Keratinocyte (primary cell): ENCODE results near the gene KPNA4. TPM values are rescaled to one million over a fixed set of nuclear protein-coding genes. Genes with fewer than 3 reads are reported as not detected.
A peak's percentile ranks its signal among the peaks of the same experiment; 100 is the strongest.

Experiments
- DNase-seq: peaks from one replicate; pipeline ENCODE4 v3.0.0-alpha.2; 2011; ENCODE audit warnings: low read depth, missing footprints, low spot score
- FAIRE-seq: peaks from 2 replicates; lab custom pipeline; 2011; peaks lifted over from hg19 to GRCh38; lab: Jason Lieb, UNC
- H2AFZ ChIP-seq: 2 replicates; pipeline ENCODE4 v1.6.0; 2012; ENCODE audit warnings: low read length, control low read depth, inconsistent platforms; ENCODE audit not compliant: control insufficient read depth
- H3K27ac ChIP-seq: 2 replicates; pipeline ENCODE4 v1.5.1; 2011; ENCODE audit warnings: low read length; ENCODE audit not compliant: control insufficient read depth, insufficient read depth
- H3K27me3 ChIP-seq: 3 replicates; pipeline ENCODE4 v1.6.0; 2011; ENCODE audit warnings: low read length; ENCODE audit not compliant: control insufficient read depth, insufficient read depth; ENCODE audit errors: extremely low read depth
- H3K36me3 ChIP-seq, 2 experiments: 2 replicates in 1 of 2; 3 replicates in 1 of 2; pipeline ENCODE4 v1.5.1; 2011; ENCODE audit warnings: low read length in 2 of 2, mild to moderate bottlenecking in 1 of 2; ENCODE audit not compliant: control insufficient read depth in 2 of 2, insufficient read depth in 2 of 2; ENCODE audit errors: extremely low read depth in 1 of 2
- H3K4me1 ChIP-seq: 3 replicates; pipeline ENCODE4 v1.5.1; 2011; ENCODE audit warnings: low read length; ENCODE audit not compliant: control insufficient read depth, insufficient read depth; ENCODE audit errors: extremely low read depth
- H3K4me2 ChIP-seq: 3 replicates; pipeline ENCODE4 v1.6.0; 2011; ENCODE audit warnings: low read depth, low read length; ENCODE audit not compliant: control insufficient read depth, insufficient read depth; ENCODE audit errors: extremely low read depth
- H3K4me3 ChIP-seq, 3 experiments: fragments of 200-600 bp in 1 of 3; sonication (generic) in 1 of 3; 2 replicates in 2 of 3; 3 replicates in 1 of 3; pipeline ENCODE4 v1.5.1; 2011 to 2016; ENCODE audit warnings: low read length in 3 of 3, mild to moderate bottlenecking in 3 of 3, control low read depth in 2 of 3, inconsistent platforms in 1 of 3, low read depth in 1 of 3, mixed read lengths in 1 of 3, mixed run types in 1 of 3, moderate library complexity in 1 of 3; ENCODE audit not compliant: control insufficient read depth in 2 of 3, insufficient read depth in 2 of 3; ENCODE audit errors: extremely low read depth in 1 of 3
- H3K79me2 ChIP-seq: 2 replicates; pipeline ENCODE4 v1.6.0; 2012; ENCODE audit warnings: low read length; ENCODE audit not compliant: control insufficient read depth, insufficient read depth
- H3K9ac ChIP-seq: 3 replicates; pipeline ENCODE4 v1.6.0; 2011; ENCODE audit warnings: low read length; ENCODE audit not compliant: control insufficient read depth, insufficient read depth; ENCODE audit errors: extremely low read depth
- H3K9me1 ChIP-seq: 3 replicates; pipeline ENCODE4 v1.6.0; 2011; ENCODE audit warnings: low read length; ENCODE audit not compliant: control insufficient read depth, insufficient read depth; ENCODE audit errors: extremely low read depth
- H3K9me3 ChIP-seq: 2 replicates; pipeline ENCODE4 v1.5.1; 2012; ENCODE audit warnings: low read depth, low read length; ENCODE audit not compliant: control insufficient read depth
- H4K20me1 ChIP-seq: 3 replicates; pipeline ENCODE4 v1.6.0; 2011; ENCODE audit warnings: low read length; ENCODE audit not compliant: control insufficient read depth, insufficient read depth; ENCODE audit errors: extremely low read depth
- CTCF ChIP-seq, 3 experiments: IDR thresholded peaks in 1 of 3; conservative IDR thresholded peaks in 1 of 3; optimal IDR thresholded peaks in 1 of 3; 2 replicates in 2 of 3; 3 replicates in 1 of 3; pipeline versions ENCODE3 to v1.5.1; 2011; ENCODE audit warnings: low read length in 3 of 3, mild to moderate bottlenecking in 3 of 3, moderate library complexity in 2 of 3, control low read depth in 1 of 3, inconsistent platforms in 1 of 3; ENCODE audit not compliant: insufficient read depth in 2 of 3; ENCODE audit errors: extremely low read depth in 1 of 3
- EZH2 ChIP-seq: IDR thresholded peaks from one replicate; pipeline ENCODE4 v1.6.1; 2012; ENCODE audit warnings: inconsistent platforms, mild to moderate bottlenecking, low read length, moderate library complexity
- dilution Hi-C: fragments of 300-500 bp; cut with MboI; formaldehyde crosslinking; loops from one replicate; pipeline ENCODE4 v1.7.0; 2020; ENCODE audit warnings: low sequenced_read_pairs; ENCODE audit not compliant: extremely low pct_ligation_motif_present
- polyA minus RNA-seq, 3 experiments: library from RNA; depleted of rRNA, polyadenylated mRNA; stranded (reverse); fragments of >200 nt; gene quantifications; 1 replicate in 1 of 3; 2 replicates in 1 of 3; 3 replicates in 1 of 3; pipeline ENCODE4 v1.2.3, GENCODE V29; 2011
- polyA plus RNA-seq, 5 experiments: library from polyadenylated mRNA; depleted of rRNA in 3 of 5; stranded (reverse) in 3 of 5; stranded (forward) in 1 of 5; unstranded in 1 of 5; fragments of >200 nt; gene quantifications; 1 replicate in 1 of 5; 2 replicates in 3 of 5; 3 replicates in 1 of 5; pipeline versions ENCODE4 v1.2.1 to v1.2.3, GENCODE V29; 2011 to 2012; ENCODE audit warnings: missing spikeins in 2 of 5, low read depth in 1 of 5, low replicate concordance in 1 of 5

The KPNA4 gene
- polyA plus RNA-seq (25.4 to 42.0 TPM (median 34.2 TPM) in 3 replicates), polyA minus RNA-seq (21.3 to 60.1 TPM (median 38.8 TPM) in 3 replicates)
- polyA plus RNA-seq (2011; ENCODE audit: low read depth): 256 TPM
- 24.6 and 47.8 TPM in 2 replicates for polyA plus RNA-seq (2011; cell fraction: cytosol; rRNA removed)
- polyA plus RNA-seq (2011; cell fraction: nucleus; rRNA removed): 25.7 and 29.1 TPM in 2 replicates
- polyA plus RNA-seq (2012; ENCODE audit: low replicate concordance): 23.7 and 33.8 TPM in 2 replicates
- 77.9 TPM for polyA minus RNA-seq (2011; cell fraction: cytosol; rRNA and poly(A)+ RNA removed)
- polyA minus RNA-seq (2011; cell fraction: nucleus; rRNA and poly(A)+ RNA removed): 32.5 and 66.9 TPM in 2 replicates

GRCh38 chr3:160565442-160566403, at the start of gene KPNA4:
Gene KPNA4, minus strand, starts transcription at chr3:160565571. Its CDS starts 289 bp downstream, at chr3:160565282.
- dilution Hi-C loops: no loop called here
- no peaks in the 10 kb centered on the region for H3K27me3 ChIP-seq
- H4K20me1 ChIP-seq: peaks cover 8% of the 10 kb centered on the region
- H3K9me3 ChIP-seq: no peaks in the 10 kb centered on the region
- peak within 1 kb of the TSS; percentile 98 for H3K4me2 ChIP-seq
- DNase-seq: peak; percentile 80
- peak; percentile 84 for FAIRE-seq
- H2AFZ ChIP-seq: peak within 1 kb of the TSS; percentile 81
- no peak for TF ChIP-seq EZH2
- TF ChIP-seq CTCF (optimal IDR thresholded peaks at IDR 0.05 in 1 of 3, IDR thresholded peaks at IDR 0.05 in 1 of 3, conservative IDR thresholded peaks at IDR 0.05 in 1 of 3; ENCODE audit: extremely low read depth in 1 of 3, insufficient read depth in 2 of 3, low read length in 3 of 3): no peak
- peak within 1 kb of the TSS; percentile 99 for H3K9ac ChIP-seq
- peaks cover 2 to 12% of the 10 kb centered on the region in 2 experiments for H3K36me3 ChIP-seq
- peaks cover 27% of the 10 kb centered on the region for H3K4me1 ChIP-seq
- peak within 1 kb of the TSS; percentile 99 for H3K27ac ChIP-seq
- H3K79me2 ChIP-seq: peaks cover 49% of the 10 kb centered on the region
- peak within 1 kb of the TSS; percentile 67 to 88 (median 85) for H3K4me3 ChIP-seq
- H3K9me1 ChIP-seq: no peaks in the 10 kb centered on the region

GRCh38 chr3:160613661-160614060, 48.3 kb upstream of the KPNA4 start:
- Histone ChIP-seq H3K9me1 (no peaks in the 10 kb centered on the region), H4K20me1 (no peaks in the 10 kb centered on the region), H3K79me2 (no peaks in the 10 kb centered on the region), H3K27me3 (no peaks in the 10 kb centered on the region), H3K4me2 (no peak overlapping the region), H3K36me3 (no peaks in the 10 kb centered on the region), H3K9ac (no peak overlapping the region), H3K9me3 (no peaks in the 10 kb centered on the region), H3K4me1 (peaks cover 31% of the 10 kb centered on the region), H3K27ac (no peak overlapping the region), H2AFZ (no peak overlapping the region), H3K4me3 (no peak overlapping the region)
- DNase-seq (no peak), FAIRE-seq (peak; percentile 23)
- TF ChIP-seq CTCF (optimal IDR thresholded peaks at IDR 0.05 in 1 of 3, IDR thresholded peaks at IDR 0.05 in 1 of 3, conservative IDR thresholded peaks at IDR 0.05 in 1 of 3; ENCODE audit: extremely low read depth in 1 of 3, insufficient read depth in 2 of 3, low read length in 3 of 3): no peak
- TF ChIP-seq EZH2: no peak
- dilution Hi-C loops: no loop called here
